NT2/D1 (cell line): ENCODE data around the gene CCDC38.

Experiments
- YY1 ChIP-seq: IDR thresholded peaks from 2 replicates; pipeline ENCODE4 v1.6.1; 2011; ENCODE audit not compliant: insufficient read length, insufficient read depth
- ZNF274 ChIP-seq: IDR thresholded peaks from 2 replicates; pipeline ENCODE4 v1.6.1; 2011; ENCODE audit warnings: mild to moderate bottlenecking, low read depth, low read length

DNA sequence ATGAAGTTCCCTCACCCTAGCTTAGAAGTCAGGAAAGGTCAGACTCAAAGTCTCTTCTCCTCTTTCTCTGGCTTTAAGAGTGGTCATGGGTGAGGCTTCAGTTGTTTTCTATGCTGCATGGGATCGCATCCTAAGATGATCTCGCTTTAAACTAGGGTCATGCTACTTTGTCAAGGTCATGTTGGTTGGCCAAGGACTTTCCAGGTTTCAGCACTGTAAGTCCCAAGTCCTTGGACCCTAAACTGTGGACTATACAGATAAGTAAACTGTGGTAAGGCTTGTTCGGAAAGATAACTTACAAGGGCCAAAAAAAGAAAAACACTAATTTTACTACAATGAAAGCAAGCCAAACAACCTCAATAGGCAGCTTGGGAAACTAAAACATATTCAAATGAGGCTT lies 36.4 kb upstream of the CCDC38 start:
- no peak for TF ChIP-seq YY1
- TF ChIP-seq ZNF274: no peak
